Measurements from ENCODE around the gene CELF5.

- TF ChIP-seq, protein P1, sequence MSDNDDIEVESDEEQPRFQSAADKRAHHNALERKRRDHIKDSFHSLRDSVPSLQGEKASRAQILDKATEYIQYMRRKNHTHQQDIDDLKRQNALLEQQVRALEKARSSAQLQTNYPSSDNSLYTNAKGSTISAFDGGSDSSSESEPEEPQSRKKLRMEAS (IDR thresholded peaks at IDR 0.05): no peak
- TF ChIP-seq CTCF (IDR thresholded peaks at IDR 0.05 in 2 of 3, conservative IDR thresholded peaks at IDR 0.05 in 1 of 3; ENCODE audit: borderline replicate concordance in 1 of 3, insufficient read depth in 1 of 3, low read depth in 2 of 3, low read length in 2 of 3) (no peak), REST (IDR thresholded peaks at IDR 0.05; ENCODE audit: low read depth) (no peak), POLR2AphosphoS5 (IDR thresholded peaks at IDR 0.05; ENCODE audit: low read depth, low read length) (no peak), EZH2 (IDR thresholded peaks at IDR 0.05) (no peak), RAD21 (IDR thresholded peaks at IDR 0.05; ENCODE audit: low read depth) (no peak), POLR2A (IDR thresholded peaks at IDR 0.05; ENCODE audit: borderline replicate concordance, extremely low read depth, insufficient read depth, insufficient read length) (no peak), EGR1 (IDR thresholded peaks at IDR 0.05; ENCODE audit: low read depth) (no peak), JUND (IDR thresholded peaks at IDR 0.05) (no peak), ZBTB33 (IDR thresholded peaks at IDR 0.05; ENCODE audit: extremely low read depth, insufficient replicate concordance, low read length) (no peak), SRF (IDR thresholded peaks at IDR 0.05; ENCODE audit: low read depth) (no peak), CEBPB (IDR thresholded peaks at IDR 0.05; ENCODE audit: low read depth) (no peak), EZH2phosphoT487 (IDR thresholded peaks at IDR 0.05; ENCODE audit: borderline replicate concordance) (no peak), ATF3 (IDR thresholded peaks at IDR 0.05) (no peak)
Observed at GRCh38 chr19:3316132-3316648, 91.7 kb downstream of the CELF5 start.

Measured in HCT116 (cell line).